ENCODE measurements around the gene CCDC102B.

- TF ChIP-seq CTCF (IDR thresholded peaks at IDR 0.05): no peak
- TF ChIP-seq POLR2A (IDR thresholded peaks at IDR 0.05): no peak
Observed at GRCh38 chr18:68818584-68818983, 20.7 kb downstream of the CCDC102B start.

All from ovary (tissue), 3 donors.